ENCODE measurements around the gene GLUD1. TPM values are rescaled to one million over a fixed set of nuclear protein-coding genes. Genes with fewer than 3 reads are reported as not detected.
"Not testable (repeated sequence)": the region's sequence is repeated elsewhere in the genome, so short reads cannot be mapped to it uniquely, and the experiment has no call there.

GLUD1 gene
- polyA plus RNA-seq, 3 donors: 63.6 to 175 (median 163) TPM

GRCh38 chr10:87019066-87019465, 75.6 kb downstream of the GLUD1 start:
- H3K4me1 ChIP-seq (ENCODE audit: control insufficient read depth in 1 of 2, insufficient read depth in 2 of 2, low read length in 2 of 2); intact Hi-C loops (cut with micrococcal nuclease); H2AFZ ChIP-seq (ENCODE audit: insufficient read depth, low read depth, low read length, poor library complexity, severe bottlenecking); H3K4me1 Mint-ChIP-seq; H3K36me3 Mint-ChIP-seq; H3K9me3 Mint-ChIP-seq; DNase-seq; H3K9me3 ChIP-seq (replicated peaks in 1 of 2; ENCODE audit: control insufficient read depth in 1 of 2, insufficient read depth in 1 of 2, low read length in 2 of 2); H3K4me3 Mint-ChIP-seq; H3K27ac Mint-ChIP-seq; H4K20me1 ChIP-seq (ENCODE audit: insufficient read depth, low read length); H3K4me3 ChIP-seq (replicated peaks in 1 of 3; ENCODE audit: low read depth in 2 of 3, low read length in 3 of 3); H3K9ac ChIP-seq (ENCODE audit: insufficient read depth, low read length, poor library complexity, severe bottlenecking); H3K27me3 ChIP-seq (ENCODE audit: control insufficient read depth in 2 of 2, insufficient read depth in 2 of 2, low read length in 2 of 2); H3K27me3 Mint-ChIP-seq (ENCODE audit: low read depth in 3 of 3); H3K79me2 ChIP-seq (ENCODE audit: insufficient read depth, low read length); H3K27ac ChIP-seq (ENCODE audit: low read depth in 1 of 2, low read length in 2 of 2); H3K4me2 ChIP-seq (replicated peaks; ENCODE audit: extremely low read depth, low read length, poor library complexity, severe bottlenecking); H3K36me3 ChIP-seq (replicated peaks in 1 of 2; ENCODE audit: control insufficient read depth in 1 of 2, insufficient read depth in 2 of 2, low read length in 2 of 2): not testable (repeated sequence)
- 90% methylated on average over 2 of the region's 6 CpGs for WGBS (ENCODE audit: insufficient coverage)

- H3K36me3 ChIP-seq (replicated peaks in 1 of 2; ENCODE audit: control insufficient read depth in 1 of 2, insufficient read depth in 2 of 2, low read length in 2 of 2); H3K4me3 Mint-ChIP-seq; H2AFZ ChIP-seq (ENCODE audit: insufficient read depth, low read depth, low read length, poor library complexity, severe bottlenecking); H3K4me1 Mint-ChIP-seq; H3K4me2 ChIP-seq (replicated peaks; ENCODE audit: extremely low read depth, low read length, poor library complexity, severe bottlenecking); H3K36me3 Mint-ChIP-seq; H3K9me3 ChIP-seq (replicated peaks in 1 of 2; ENCODE audit: control insufficient read depth in 1 of 2, insufficient read depth in 1 of 2, low read length in 2 of 2); H3K79me2 ChIP-seq (ENCODE audit: insufficient read depth, low read length); H3K4me3 ChIP-seq (replicated peaks in 1 of 3; ENCODE audit: low read depth in 2 of 3, low read length in 3 of 3); H3K27me3 Mint-ChIP-seq (ENCODE audit: low read depth in 3 of 3); intact Hi-C loops (cut with micrococcal nuclease); DNase-seq; H3K9me3 Mint-ChIP-seq; H4K20me1 ChIP-seq (ENCODE audit: insufficient read depth, low read length); H3K27ac ChIP-seq (ENCODE audit: low read depth in 1 of 2, low read length in 2 of 2); H3K27ac Mint-ChIP-seq; H3K4me1 ChIP-seq (ENCODE audit: control insufficient read depth in 1 of 2, insufficient read depth in 2 of 2, low read length in 2 of 2); H3K27me3 ChIP-seq (ENCODE audit: control insufficient read depth in 2 of 2, insufficient read depth in 2 of 2, low read length in 2 of 2); H3K9ac ChIP-seq (ENCODE audit: insufficient read depth, low read length, poor library complexity, severe bottlenecking): not testable (repeated sequence)
- WGBS (ENCODE audit: insufficient coverage): 100% methylated on average over 2 of the region's 6 CpGs
Measured at GRCh38 chr10:87018127-87018526, 76.5 kb downstream of the GLUD1 start.

DNA sequence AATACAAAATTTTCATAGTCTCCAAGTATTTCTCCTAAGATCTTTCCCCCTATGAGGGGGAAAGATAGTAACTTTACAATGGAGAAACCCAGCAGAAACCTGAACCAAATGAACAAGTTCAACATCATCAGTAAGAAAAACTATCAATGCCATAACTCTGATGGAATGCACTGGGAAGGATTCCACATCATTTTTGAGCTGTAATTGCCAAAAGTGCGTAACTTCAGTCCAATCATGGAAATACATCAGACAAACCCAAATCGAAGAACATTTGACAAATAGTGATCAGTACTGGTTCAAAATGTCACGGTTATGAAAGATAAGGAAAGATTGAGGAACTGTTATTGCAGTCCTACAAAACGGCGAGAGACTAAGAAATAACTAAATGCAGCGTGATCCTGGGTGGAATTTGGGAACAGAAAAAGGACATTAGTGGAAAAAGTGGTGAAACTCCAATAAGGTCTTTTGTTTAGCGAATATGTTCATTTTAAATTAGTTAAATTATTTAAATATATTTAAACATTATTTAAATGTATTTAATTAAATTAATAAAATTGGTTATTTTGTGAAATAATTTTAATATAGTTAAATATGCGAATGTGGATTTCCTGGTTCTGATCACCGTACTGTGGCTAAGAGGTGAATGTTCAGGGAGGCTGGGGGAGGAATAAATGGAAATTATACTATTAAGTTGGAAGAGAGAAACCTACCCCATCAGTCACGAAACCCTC, 79.5 kb downstream of the GLUD1 start:
- H3K9me3 Mint-ChIP-seq; H3K9me3 ChIP-seq (replicated peaks in 1 of 2; ENCODE audit: control insufficient read depth in 1 of 2, insufficient read depth in 1 of 2, low read length in 2 of 2); H3K27ac ChIP-seq (ENCODE audit: low read depth in 1 of 2, low read length in 2 of 2); H3K79me2 ChIP-seq (ENCODE audit: insufficient read depth, low read length); H3K4me1 Mint-ChIP-seq; H3K4me3 ChIP-seq (replicated peaks in 1 of 3; ENCODE audit: low read depth in 2 of 3, low read length in 3 of 3); H2AFZ ChIP-seq (ENCODE audit: insufficient read depth, low read depth, low read length, poor library complexity, severe bottlenecking); H3K27ac Mint-ChIP-seq; H3K9ac ChIP-seq (ENCODE audit: insufficient read depth, low read length, poor library complexity, severe bottlenecking); DNase-seq; H3K27me3 Mint-ChIP-seq (ENCODE audit: low read depth in 3 of 3); H3K4me1 ChIP-seq (ENCODE audit: control insufficient read depth in 1 of 2, insufficient read depth in 2 of 2, low read length in 2 of 2); H4K20me1 ChIP-seq (ENCODE audit: insufficient read depth, low read length); H3K4me3 Mint-ChIP-seq; H3K36me3 Mint-ChIP-seq; H3K36me3 ChIP-seq (replicated peaks in 1 of 2; ENCODE audit: control insufficient read depth in 1 of 2, insufficient read depth in 2 of 2, low read length in 2 of 2); intact Hi-C loops (cut with micrococcal nuclease); H3K27me3 ChIP-seq (ENCODE audit: control insufficient read depth in 2 of 2, insufficient read depth in 2 of 2, low read length in 2 of 2); H3K4me2 ChIP-seq (replicated peaks; ENCODE audit: extremely low read depth, low read length, poor library complexity, severe bottlenecking): not testable (repeated sequence)
- WGBS (ENCODE audit: insufficient coverage): 100% methylated on average over 1 of the region's 10 CpGs

DNA sequence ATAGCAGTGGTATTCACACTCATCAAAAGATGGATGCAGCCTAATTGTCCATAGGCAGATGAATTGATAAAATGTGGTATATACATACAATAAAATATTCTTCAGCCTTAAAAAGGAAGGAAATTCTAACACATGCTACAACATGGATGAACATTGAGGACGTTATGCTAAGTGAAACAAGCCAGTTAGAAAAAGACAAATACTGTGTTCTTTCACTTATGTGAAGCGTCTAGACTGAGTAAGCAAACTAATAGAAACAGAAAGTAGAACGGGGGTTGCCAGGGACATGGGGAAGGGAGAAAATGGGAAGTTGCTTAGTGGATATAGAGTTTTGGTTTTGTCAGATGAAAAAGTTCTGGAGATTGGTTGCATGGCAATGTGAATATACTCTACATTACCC, 81.1 kb downstream of the GLUD1 start:
- Mint-ChIP-seq H3K4me3 (peak overlapping the region in 1 of 2 donors; percentile 53), H3K27ac (peak overlapping the region in 6 of 7 donors; percentile 49 to 82 (median 70))

More for the DNA sequence above, 81.1 kb downstream of the GLUD1 start:
- H3K9ac ChIP-seq (ENCODE audit: insufficient read depth, low read length, poor library complexity, severe bottlenecking); H3K4me1 ChIP-seq (ENCODE audit: control insufficient read depth in 1 of 2, insufficient read depth in 2 of 2, low read length in 2 of 2); H3K27me3 Mint-ChIP-seq (ENCODE audit: low read depth in 3 of 3); H3K27ac ChIP-seq (ENCODE audit: low read depth in 1 of 2, low read length in 2 of 2); H3K9me3 ChIP-seq (replicated peaks in 1 of 2; ENCODE audit: control insufficient read depth in 1 of 2, insufficient read depth in 1 of 2, low read length in 2 of 2); H3K79me2 ChIP-seq (ENCODE audit: insufficient read depth, low read length); H3K9me3 Mint-ChIP-seq; H3K4me3 ChIP-seq (replicated peaks in 1 of 3; ENCODE audit: low read depth in 2 of 3, low read length in 3 of 3); H3K36me3 Mint-ChIP-seq; H4K20me1 ChIP-seq (ENCODE audit: insufficient read depth, low read length); H3K27me3 ChIP-seq (ENCODE audit: control insufficient read depth in 2 of 2, insufficient read depth in 2 of 2, low read length in 2 of 2); intact Hi-C loops (cut with micrococcal nuclease); H3K4me1 Mint-ChIP-seq; H3K36me3 ChIP-seq (replicated peaks in 1 of 2; ENCODE audit: control insufficient read depth in 1 of 2, insufficient read depth in 2 of 2, low read length in 2 of 2); H2AFZ ChIP-seq (ENCODE audit: insufficient read depth, low read depth, low read length, poor library complexity, severe bottlenecking); H3K4me2 ChIP-seq (replicated peaks; ENCODE audit: extremely low read depth, low read length, poor library complexity, severe bottlenecking): not testable (repeated sequence)
- no CpG with 5 or more reads among the region's 3 CpGs for WGBS (ENCODE audit: insufficient coverage)
- DNase-seq: peak; percentile 8 to 44 (median 40)
